Measurements from ENCODE around the gene ALDH18A1.
"Not testable (repeated sequence)": the region's sequence is repeated elsewhere in the genome, so short reads cannot be mapped to it uniquely, and the experiment has no call there.

ALDH18A1 gene

GRCh38 chr10:95650232-95650631, 6.3 kb downstream of the ALDH18A1 start:
- peak; percentile 14 for DNase-seq (ENCODE audit: low read depth, low spot score)

- DNase-seq (ENCODE audit: low read depth, low spot score): no peak
Observed at GRCh38 chr10:95648138-95648537, 8.4 kb downstream of the ALDH18A1 start.

GRCh38 chr10:95646160-95646559, 10.4 kb downstream of the ALDH18A1 start:
- DNase-seq (ENCODE audit: low read depth, low spot score): no peak

GRCh38 chr10:95644901-95645300, 11.6 kb downstream of the ALDH18A1 start:
- DNase-seq (ENCODE audit: low read depth, low spot score): no peak

GRCh38 chr10:95640891-95641315, 15.6 kb downstream of the ALDH18A1 start:
- DNase-seq (ENCODE audit: low read depth, low spot score): no peak

GRCh38 chr10:95637911-95638310, 18.6 kb downstream of the ALDH18A1 start:
- no peak for DNase-seq (ENCODE audit: low read depth, low spot score)

GRCh38 chr10:95637140-95637539, 19.4 kb downstream of the ALDH18A1 start:
- DNase-seq (ENCODE audit: low read depth, low spot score): no peak

GRCh38 chr10:95635319-95635733, 21.2 kb downstream of the ALDH18A1 start:
- no peak for DNase-seq (ENCODE audit: low read depth, low spot score)

GRCh38 chr10:95628786-95629185, 27.7 kb downstream of the ALDH18A1 start:
- no peak for DNase-seq (ENCODE audit: low read depth, low spot score)

- DNase-seq (ENCODE audit: low read depth, low spot score): no peak
Observed at GRCh38 chr10:95626500-95626899, 30.0 kb downstream of the ALDH18A1 start.

- DNase-seq (ENCODE audit: low read depth, low spot score): not testable (repeated sequence)
Observed at GRCh38 chr10:95620415-95620814, 36.1 kb downstream of the ALDH18A1 start.

GRCh38 chr10:95618101-95618500, 38.4 kb downstream of the ALDH18A1 start:
- DNase-seq (ENCODE audit: low read depth, low spot score): no peak

GRCh38 chr10:95616446-95616845, 40.1 kb downstream of the ALDH18A1 start:
- DNase-seq (ENCODE audit: low read depth, low spot score): no peak

GRCh38 chr10:95613330-95613729, 43.2 kb downstream of the ALDH18A1 start:
- DNase-seq (ENCODE audit: low read depth, low spot score): no peak

GRCh38 chr10:95610727-95611126, 45.8 kb downstream of the ALDH18A1 start:
- DNase-seq (ENCODE audit: low read depth, low spot score): no peak

- DNase-seq (ENCODE audit: low read depth, low spot score): no peak
Observed at GRCh38 chr10:95606922-95607321, 49.6 kb downstream of the ALDH18A1 start.

GRCh38 chr10:95605163-95605562, 51.3 kb downstream of the ALDH18A1 start:
- peak; percentile 9 for DNase-seq (ENCODE audit: low read depth, low spot score)

GRCh38 chr10:95604630-95605029, 51.9 kb downstream of the ALDH18A1 start:
- DNase-seq (ENCODE audit: low read depth, low spot score): peak; percentile 23

- DNase-seq (ENCODE audit: low read depth, low spot score): no peak
Observed at GRCh38 chr10:95602382-95602781, 54.1 kb downstream of the ALDH18A1 start.

GRCh38 chr10:95601116-95601719, 55.3 kb downstream of the ALDH18A1 start:
- DNase-seq (ENCODE audit: low read depth, low spot score): peak; percentile 94

GRCh38 chr10:95600158-95600557, 56.4 kb downstream of the ALDH18A1 start:
- no peak for DNase-seq (ENCODE audit: low read depth, low spot score)

GRCh38 chr10:95597788-95598187, 58.7 kb downstream of the ALDH18A1 start:
- no peak for DNase-seq (ENCODE audit: low read depth, low spot score)

- DNase-seq (ENCODE audit: low read depth, low spot score): no peak
Observed at GRCh38 chr10:95588025-95588424, 68.5 kb downstream of the ALDH18A1 start.
